Uterus (tissue), 2 donors: ENCODE results near the gene SPEF2.

Source experiments
- CTCF ChIP-seq, 4 experiments: fragments of 200-600 bp in 2 of 4; fragments of 450-650 bp in 2 of 4; sonication (generic) in 2 of 4; IDR thresholded peaks; one replicate each; pipeline ENCODE4 v1.5.1; 2016 to 2019; ENCODE audit warnings: antibody characterized with exemption in 4 of 4, mild to moderate bottlenecking in 2 of 4, moderate library complexity in 1 of 4
- POLR2A ChIP-seq, 2 donors: fragments of 450-650 bp; IDR thresholded peaks; one replicate each; pipeline ENCODE4 v1.6.1; 2016; ENCODE audit warnings: antibody characterized with exemption in 2 of 2, mild to moderate bottlenecking in 1 of 2, moderate library complexity in 1 of 2

GRCh38 chr5:35842856-35843255, 225.2 kb downstream of the SPEF2 start:
- TF ChIP-seq CTCF (IDR thresholded peaks at IDR 0.05) = no peak
- no peak for TF ChIP-seq POLR2A (IDR thresholded peaks at IDR 0.05)
